GM23338 (cell line): ENCODE measurements around the gene GPR176. TPM values are rescaled to one million over a fixed set of nuclear protein-coding genes. Genes with fewer than 3 reads are reported as not detected.

Experiments
- CREB1 ChIP-seq: fragments of 250-450 bp; sonication (Bioruptor Pico); IDR thresholded peaks from 2 replicates; pipeline ENCODE4 v1.5.0; 2020; ENCODE audit warnings: low read depth, mild to moderate bottlenecking, moderate library complexity
- CTCF ChIP-seq, 2 experiments: fragments of 200-600 bp in 1 of 2; sonication (generic) in 1 of 2; conservative IDR thresholded peaks; 2 replicates each; pipeline versions ENCODE4 v1.5.1 to v1.6.1; 2016 to 2017; ENCODE audit warnings: antibody characterized with exemption in 2 of 2, low read depth in 2 of 2, mild to moderate bottlenecking in 2 of 2, moderate library complexity in 1 of 2
- EZH2 ChIP-seq: fragments of 200-600 bp; sonication (generic); IDR thresholded peaks from one replicate; pipeline ENCODE4 v1.8.0; 2017; ENCODE audit warnings: antibody characterized with exemption, mild to moderate bottlenecking, low read depth; ENCODE audit not compliant: unreplicated experiment
- JUNB ChIP-seq: IDR thresholded peaks from one replicate; pipeline ENCODE4 v1.6.1; 2016; ENCODE audit warnings: antibody characterized with exemption; ENCODE audit not compliant: unreplicated experiment
- NANOG ChIP-seq: IDR thresholded peaks from 2 replicates; pipeline ENCODE4 v1.6.1; 2016; ENCODE audit warnings: antibody characterized with exemption, borderline replicate concordance
- POLR2AphosphoS5 ChIP-seq: IDR thresholded peaks from 2 replicates; pipeline ENCODE4 v1.6.1; 2016; ENCODE audit warnings: antibody characterized with exemption, low read depth
- STAT1 ChIP-seq: IDR thresholded peaks from one replicate; pipeline ENCODE4 v1.6.1; 2016; ENCODE audit warnings: antibody characterized with exemption; ENCODE audit not compliant: unreplicated experiment
- ZNF114 ChIP-seq: fragments of 250-450 bp; sonication (Bioruptor Pico); IDR thresholded peaks from 2 replicates; pipeline ENCODE4 v1.5.0; 2020; ENCODE audit warnings: mild to moderate bottlenecking, moderate library complexity
- ZNF462 ChIP-seq: fragments of 250-450 bp; sonication (Bioruptor Pico); IDR thresholded peaks from 2 replicates; pipeline ENCODE4 v1.5.0; 2020; ENCODE audit warnings: mild to moderate bottlenecking, moderate library complexity
- polyA plus RNA-seq: library from polyadenylated mRNA; unstranded; fragments of >200 nt; fragmentation: Nextera tagmentation; extraction: Ambion mirVana; gene quantifications from 2 replicates; pipeline ENCODE4 v1.2.1, GENCODE V29; 2016
- total RNA-seq: library from RNA; depleted of rRNA; stranded (reverse); fragments of >200 nt; shearing (Covaris generic); gene quantifications from 2 replicates; pipeline ENCODE4 v1.2.3, GENCODE V29; 2014

GPR176 gene
- total and polyA plus RNA-seq, 2 experiments from 2014 or later = 60.0 to 248 TPM

- TF ChIP-seq ZNF462 (CRISPR knock-in tag) (no peak), ZNF114 (CRISPR knock-in tag) (no peak), POLR2AphosphoS5 (no peak), STAT1 (no peak), JUNB (no peak), CREB1 (CRISPR knock-in tag) (no peak), NANOG (no peak), EZH2 (no peak), CTCF (conservative IDR thresholded peaks at IDR 0.05; ENCODE audit: low read depth in 2 of 2) (no peak)
Observed at GRCh38 chr15:39793923-39794322, 126.1 kb downstream of the GPR176 start (continued).
